Measurements from ENCODE around the gene MUC4.

DNA sequence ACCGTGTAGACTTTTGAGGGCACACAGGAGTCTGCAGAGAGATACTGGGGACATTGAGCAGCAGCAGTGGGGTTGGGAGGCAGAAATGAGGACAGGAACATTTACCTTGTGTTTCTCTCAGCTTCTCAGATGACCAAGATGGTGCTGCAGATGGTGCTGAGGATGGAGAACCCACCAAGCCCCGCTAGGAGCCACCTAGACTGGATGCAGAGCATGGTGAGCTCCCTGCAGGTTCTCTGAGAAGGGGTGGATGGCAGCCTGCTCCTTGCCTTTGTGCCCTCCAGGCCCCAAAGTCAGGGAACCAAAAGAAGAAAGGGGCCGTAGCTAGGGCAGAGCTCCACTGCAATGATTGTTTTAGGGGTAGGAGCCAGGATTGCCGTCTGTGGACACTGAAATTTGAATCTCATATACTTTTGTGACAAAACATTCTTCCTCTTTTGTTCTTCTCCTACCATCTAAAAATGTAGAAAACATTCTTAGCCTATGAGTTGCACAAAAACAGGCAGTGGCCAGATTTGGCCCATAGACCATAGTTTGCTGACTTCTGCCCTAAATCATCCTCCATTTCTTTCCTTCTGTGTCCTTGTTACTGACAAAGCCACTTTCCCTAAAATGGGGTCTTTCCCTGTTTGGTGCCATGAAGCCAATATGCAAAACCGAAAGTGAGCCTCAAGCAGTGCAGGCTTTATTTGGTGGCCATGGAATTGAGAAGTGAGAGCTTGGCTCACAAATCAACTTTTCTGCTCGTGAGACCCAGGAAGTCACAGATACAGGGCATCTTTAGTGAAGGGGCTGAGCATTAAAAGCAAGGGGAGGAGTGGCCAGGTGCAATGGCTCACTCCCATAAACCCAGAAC, 102.9 kb downstream of the MUC4 start:
- TF ChIP-seq, protein P1, sequence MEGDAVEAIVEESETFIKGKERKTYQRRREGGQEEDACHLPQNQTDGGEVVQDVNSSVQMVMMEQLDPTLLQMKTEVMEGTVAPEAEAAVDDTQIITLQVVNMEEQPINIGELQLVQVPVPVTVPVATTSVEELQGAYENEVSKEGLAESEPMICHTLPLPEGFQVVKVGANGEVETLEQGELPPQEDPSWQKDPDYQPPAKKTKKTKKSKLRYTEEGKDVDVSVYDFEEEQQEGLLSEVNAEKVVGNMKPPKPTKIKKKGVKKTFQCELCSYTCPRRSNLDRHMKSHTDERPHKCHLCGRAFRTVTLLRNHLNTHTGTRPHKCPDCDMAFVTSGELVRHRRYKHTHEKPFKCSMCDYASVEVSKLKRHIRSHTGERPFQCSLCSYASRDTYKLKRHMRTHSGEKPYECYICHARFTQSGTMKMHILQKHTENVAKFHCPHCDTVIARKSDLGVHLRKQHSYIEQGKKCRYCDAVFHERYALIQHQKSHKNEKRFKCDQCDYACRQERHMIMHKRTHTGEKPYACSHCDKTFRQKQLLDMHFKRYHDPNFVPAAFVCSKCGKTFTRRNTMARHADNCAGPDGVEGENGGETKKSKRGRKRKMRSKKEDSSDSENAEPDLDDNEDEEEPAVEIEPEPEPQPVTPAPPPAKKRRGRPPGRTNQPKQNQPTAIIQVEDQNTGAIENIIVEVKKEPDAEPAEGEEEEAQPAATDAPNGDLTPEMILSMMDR (conservative IDR thresholded peaks at IDR 0.05; ENCODE audit: low read length): no peak
- no peak for TF ChIP-seq EZH2phosphoT487 (IDR thresholded peaks at IDR 0.05; ENCODE audit: borderline replicate concordance)
